ENCODE results near the gene VAT1L.

VAT1L gene

GRCh38 chr16:77995843-77996455 lies 207.6 kb downstream of the VAT1L start:
- no peak for DNase-seq (ENCODE audit: low read depth)

GRCh38 chr16:77998350-77999023 lies 210.1 kb downstream of the VAT1L start:
- no peak for DNase-seq (ENCODE audit: low read depth)

- no peak for DNase-seq (ENCODE audit: low read depth)
These were observed 213.2 kb downstream of the VAT1L start for GRCh38 chr16:78001451-78002025.

DNA sequence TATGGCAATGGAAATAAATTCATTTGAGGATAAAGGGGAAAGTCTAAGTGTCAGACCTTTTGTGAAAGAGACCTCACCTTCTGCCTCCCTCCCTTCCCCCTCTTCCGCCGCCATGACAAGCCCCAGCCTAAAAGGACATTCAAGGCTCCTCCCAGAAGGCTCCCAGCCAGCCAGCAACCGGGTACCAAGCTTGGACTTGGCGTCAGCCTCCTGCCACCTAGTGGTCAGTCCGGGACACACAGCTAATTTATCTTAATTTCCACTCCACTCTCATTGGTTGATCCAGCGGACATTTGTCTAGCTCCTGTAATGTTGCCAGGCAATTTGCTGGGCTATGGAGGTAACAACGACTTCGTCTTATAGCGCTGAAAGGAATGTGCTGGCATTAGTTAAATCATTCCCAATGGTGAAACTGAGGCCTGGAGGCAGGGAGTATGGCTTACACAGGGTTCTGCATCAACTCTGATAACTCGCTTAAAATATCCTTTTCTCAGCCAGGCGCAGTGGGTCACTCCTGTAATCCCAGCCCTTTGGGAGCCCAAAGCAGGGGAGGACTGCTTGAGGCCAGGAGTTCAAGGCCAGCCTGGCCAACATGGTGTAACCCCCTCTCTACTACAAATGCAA lies 214.7 kb downstream of the VAT1L start:
- DNase-seq (ENCODE audit: low read depth): peak; percentile 9

DNA sequence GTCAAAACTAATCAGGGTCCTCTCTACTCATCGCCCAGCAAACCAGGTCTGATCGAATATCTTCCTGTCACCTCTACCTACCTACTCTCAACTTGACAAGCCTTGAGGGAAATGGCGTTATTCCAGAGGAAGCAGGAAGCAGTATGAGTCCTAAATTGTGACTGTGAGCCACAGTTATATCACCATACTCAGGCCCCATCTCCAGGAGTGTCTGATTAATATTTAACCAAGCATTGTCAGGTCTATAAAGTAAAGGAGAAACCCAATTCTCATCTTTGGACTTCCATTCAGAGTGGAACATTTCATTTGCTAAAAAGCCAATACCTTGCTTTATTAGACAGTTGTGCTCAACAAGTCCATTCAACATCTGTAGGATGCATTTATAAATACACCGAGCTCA lies 216.2 kb downstream of the VAT1L start:
- DNase-seq (ENCODE audit: low read depth): no peak

DNA sequence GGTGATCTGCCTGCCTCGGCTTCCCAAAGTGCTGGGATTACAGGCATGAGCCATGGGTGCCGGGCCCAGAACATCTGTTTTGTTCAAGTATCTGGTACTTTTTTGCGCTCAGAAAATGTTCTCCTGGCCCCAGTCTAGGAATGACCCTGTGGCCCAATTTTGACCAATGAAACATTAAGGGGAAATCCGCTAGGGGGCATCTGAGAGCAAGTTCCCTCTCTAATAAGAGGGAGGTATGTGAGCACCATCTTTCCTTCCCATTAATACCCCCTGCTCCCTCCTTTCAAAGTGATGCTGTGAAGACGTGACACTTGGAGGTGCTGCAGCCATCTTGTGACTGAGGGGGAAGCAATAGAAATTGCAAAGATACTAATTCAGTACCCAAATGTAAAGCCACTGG lies 217.5 kb downstream of the VAT1L start:
- no peak for DNase-seq (ENCODE audit: low read depth)

DNA sequence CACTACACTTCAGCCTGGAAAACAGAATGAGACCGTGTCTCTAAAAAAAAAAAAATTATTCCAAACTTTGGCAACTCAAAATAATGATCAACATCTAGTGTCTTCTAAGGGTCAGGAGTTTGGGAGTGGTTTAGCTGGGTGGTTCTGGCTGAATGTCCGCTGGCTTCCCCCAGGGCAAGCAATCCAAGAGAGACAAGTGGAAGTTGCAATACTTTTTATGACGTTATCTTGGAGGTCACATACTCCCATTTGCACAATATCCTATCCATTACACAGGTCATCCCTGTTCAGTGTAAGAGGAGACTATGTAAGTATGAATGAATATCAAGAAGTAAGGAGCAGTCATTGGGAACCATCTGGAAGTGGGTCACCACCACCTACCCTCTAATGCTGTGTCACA lies 218.8 kb downstream of the VAT1L start:
- DNase-seq (ENCODE audit: low read depth): no peak

- DNase-seq (ENCODE audit: low read depth): no peak
These were observed 234.1 kb downstream of the VAT1L start, which contains the start of gene CLEC3A for GRCh38 chr16:78022347-78023060. TSS of gene CLEC3A (plus strand) at chr16:78022548. CDS start at chr16:78022627, 79 bp downstream.

GRCh38 chr16:78024159-78024558 lies 235.8 kb downstream of the VAT1L start:
- no peak for DNase-seq (ENCODE audit: low read depth)

DNA sequence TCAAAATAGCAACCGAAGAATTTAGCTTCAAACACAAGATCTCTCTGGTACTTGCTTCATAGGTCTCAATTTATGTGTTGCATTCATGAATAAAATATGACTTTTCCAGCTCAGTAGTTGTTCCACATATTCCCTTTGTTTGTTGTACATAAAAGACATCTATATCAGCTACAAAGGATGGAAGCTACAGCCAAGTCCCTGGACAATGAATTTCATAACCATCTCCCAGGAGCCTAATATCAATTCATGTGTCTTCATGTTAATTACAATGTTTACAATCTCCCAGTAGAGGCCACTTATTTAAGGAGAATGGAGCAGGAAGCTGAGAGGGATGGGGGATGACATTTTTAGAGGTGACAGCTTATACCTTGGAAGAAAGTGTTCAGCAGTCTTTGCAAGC lies 237.3 kb downstream of the VAT1L start:
- DNase-seq (ENCODE audit: low read depth): no peak

GRCh38 chr16:78028018-78028417 lies 239.7 kb downstream of the VAT1L start:
- DNase-seq (ENCODE audit: low read depth): no peak
